H1 (cell line): ENCODE measurements around the gene SSR2. TPM values are rescaled to one million over a fixed set of nuclear protein-coding genes. Genes with fewer than 3 reads are reported as not detected.

ENCODE experiments used
- CTCF ChIA-PET: fragments of 300-600 bp; sonication (Branson Sonifier 250); formaldehyde crosslinking; loops from one replicate; lab custom pipeline; 2021; ENCODE audit not compliant: partially characterized antibody; lab: Charles Lee
- POLR2A ChIA-PET: fragments of 300-600 bp; sonication (Branson Sonifier 250); formaldehyde crosslinking; loops from one replicate; lab custom pipeline; 2021; ENCODE audit warnings: inconsistent platforms; ENCODE audit not compliant: partially characterized antibody; lab: Charles Lee
- DNase-seq, 2 experiments: peaks; one replicate each; pipeline versions ENCODE4 v3.0.0 to v3.0.0-alpha.2; 2010 to 2022; ENCODE audit warnings: low spot score in 2 of 2, low read depth in 1 of 2, mixed read lengths in 1 of 2
- FAIRE-seq: peaks from 2 replicates; lab custom pipeline; 2011; peaks lifted over from hg19 to GRCh38; lab: Jason Lieb, UNC
- H2AFZ ChIP-seq: 2 replicates; pipeline ENCODE4 v1.8.1; 2012; ENCODE audit warnings: low read length, inconsistent platforms
- H2AK5ac ChIP-seq: 2 replicates; pipeline ENCODE4 v1.6.1; 2013; ENCODE audit warnings: low read depth, low read length
- H2BK120ac ChIP-seq: replicated peaks from 2 replicates; pipeline ENCODE3; 2013; ENCODE audit warnings: low read depth, low read length, inconsistent platforms
- H2BK12ac ChIP-seq: 2 replicates; pipeline ENCODE4 v1.6.1; 2013; ENCODE audit warnings: low read depth, low read length
- H2BK15ac ChIP-seq: 2 replicates; pipeline ENCODE4 v1.6.1; 2013; ENCODE audit warnings: low read length
- H2BK20ac ChIP-seq: 2 replicates; pipeline ENCODE4 v1.6.1; 2013; ENCODE audit warnings: low read length
- H2BK5ac ChIP-seq: 2 replicates; pipeline ENCODE4 v1.6.1; 2013; ENCODE audit warnings: low read depth, low read length
- H3K14ac ChIP-seq: 2 replicates; pipeline ENCODE4 v1.6.1; 2013; ENCODE audit warnings: inconsistent platforms; ENCODE audit not compliant: insufficient read length
- H3K18ac ChIP-seq: 2 replicates; pipeline ENCODE4 v1.6.1; 2013; ENCODE audit warnings: low read length; ENCODE audit errors: extremely low read depth
- H3K23ac ChIP-seq: 2 replicates; pipeline ENCODE4 v1.6.1; 2013; ENCODE audit warnings: inconsistent platforms; ENCODE audit not compliant: insufficient read length
- H3K23me2 ChIP-seq: 2 replicates; pipeline ENCODE4 v1.6.1; 2013; ENCODE audit warnings: low read depth, low read length
- H3K27ac ChIP-seq: 2 replicates; pipeline ENCODE4 v1.6.1; 2011; ENCODE audit warnings: low read depth, low read length, inconsistent platforms
- H3K27me3 ChIP-seq, 4 experiments: replicated peaks in 1 of 4; 1 replicate in 1 of 4; 2 replicates in 3 of 4; pipeline versions ENCODE4 v1.6.1 to v1.8.1; 2011 to 2013; ENCODE audit warnings: low read length in 3 of 4, mild to moderate bottlenecking in 3 of 4, inconsistent platforms in 2 of 4, mixed read lengths in 2 of 4, moderate library complexity in 1 of 4; ENCODE audit not compliant: control insufficient read depth in 3 of 4, insufficient read depth in 3 of 4; ENCODE audit errors: extremely low read depth in 1 of 4
- H3K36me3 ChIP-seq, 4 experiments: 2 replicates each; pipeline versions ENCODE4 v1.6.1 to v1.8.1; 2011 to 2013; ENCODE audit warnings: mild to moderate bottlenecking in 4 of 4, low read length in 3 of 4, moderate library complexity in 2 of 4, control low read depth in 1 of 4, inconsistent platforms in 1 of 4; ENCODE audit not compliant: insufficient read depth in 4 of 4, control insufficient read depth in 2 of 4
- H3K4ac ChIP-seq: replicated peaks from 2 replicates; pipeline ENCODE3; 2013; ENCODE audit warnings: low read length, low read depth, mixed read lengths, inconsistent platforms; ENCODE audit not compliant: insufficient read length
- H3K4me1 ChIP-seq, 4 experiments: replicated peaks in 1 of 4; 1 replicate in 1 of 4; 2 replicates in 3 of 4; pipeline versions ENCODE4 v1.6.1 to v1.8.1; 2011 to 2013; ENCODE audit warnings: low read length in 3 of 4, inconsistent platforms in 2 of 4, mixed read lengths in 1 of 4; ENCODE audit not compliant: insufficient read depth in 4 of 4, control insufficient read depth in 3 of 4
- H3K4me2 ChIP-seq, 2 experiments: 2 replicates each; pipeline versions ENCODE4 v1.6.1 to v1.8.1; 2011 to 2013; ENCODE audit warnings: low read depth in 2 of 2, low read length in 2 of 2, control low read depth in 1 of 2, inconsistent platforms in 1 of 2, mild to moderate bottlenecking in 1 of 2; ENCODE audit not compliant: insufficient read depth in 1 of 2
- H3K4me3 ChIP-seq, 4 experiments: fragments of 200-600, 300-600 bp in 1 of 4; sonication (generic), shearing (Covaris generic), sonication (Bioruptor Twin) in 1 of 4; 2 replicates each; pipeline versions ENCODE4 v1.5.1 to v1.8.1; 2011 to 2016; ENCODE audit warnings: low read length in 4 of 4, low read depth in 3 of 4, control low read depth in 2 of 4, inconsistent platforms in 2 of 4, mild to moderate bottlenecking in 2 of 4, mixed read lengths in 1 of 4, moderate library complexity in 1 of 4; ENCODE audit not compliant: insufficient read depth in 2 of 4; ENCODE audit errors: extremely low read depth in 1 of 4
- H3K56ac ChIP-seq: replicated peaks from 2 replicates; pipeline ENCODE3; 2013; ENCODE audit warnings: low read depth, mild to moderate bottlenecking, mixed read lengths, low read length, inconsistent platforms; ENCODE audit not compliant: insufficient read length
- H3K79me1 ChIP-seq: 2 replicates; pipeline ENCODE4 v1.6.1; 2013; ENCODE audit warnings: low read depth, low read length, control low read depth
- H3K79me2 ChIP-seq, 2 experiments: 2 replicates each; pipeline versions ENCODE4 v1.6.1 to v1.8.1; 2012 to 2013; ENCODE audit warnings: low read length in 2 of 2, mild to moderate bottlenecking in 2 of 2, inconsistent platforms in 1 of 2; ENCODE audit not compliant: insufficient read depth in 2 of 2, control insufficient read depth in 1 of 2
- H3K9ac ChIP-seq, 4 experiments: replicated peaks in 1 of 4; 1 replicate in 1 of 4; 2 replicates in 3 of 4; pipeline versions ENCODE4 v1.6.1 to v1.8.1; 2011 to 2013; ENCODE audit warnings: low read depth in 3 of 4, low read length in 3 of 4, control low read depth in 2 of 4, mild to moderate bottlenecking in 2 of 4, moderate library complexity in 2 of 4, inconsistent platforms in 1 of 4; ENCODE audit errors: extremely low read depth in 1 of 4
- H3K9me3 ChIP-seq, 2 experiments: 2 replicates each; pipeline versions ENCODE4 v1.6.1 to v1.8.1; 2012 to 2013; ENCODE audit warnings: mild to moderate bottlenecking in 2 of 2, moderate library complexity in 2 of 2, control low read depth in 1 of 2, inconsistent platforms in 1 of 2, low read depth in 1 of 2, low read length in 1 of 2, mixed read lengths in 1 of 2; ENCODE audit not compliant: insufficient read depth in 2 of 2
- H4K20me1 ChIP-seq, 2 experiments: replicated peaks in 1 of 2; 2 replicates each; pipeline versions ENCODE3 to v1.8.1; 2011 to 2013; ENCODE audit warnings: inconsistent platforms in 2 of 2, low read length in 2 of 2, mild to moderate bottlenecking in 1 of 2; ENCODE audit not compliant: insufficient read depth in 2 of 2, control insufficient read depth in 1 of 2
- H4K5ac ChIP-seq: 2 replicates; pipeline ENCODE4 v1.6.1; 2013; ENCODE audit warnings: low read length, low read depth, mixed read lengths, inconsistent platforms; ENCODE audit not compliant: insufficient read length
- H4K8ac ChIP-seq: 2 replicates; pipeline ENCODE4 v1.8.0; 2013; ENCODE audit warnings: mild to moderate bottlenecking, moderate library complexity, low read length, inconsistent platforms; ENCODE audit not compliant: insufficient read depth; ENCODE audit errors: extremely low read depth
- H4K91ac ChIP-seq: replicated peaks from 2 replicates; pipeline ENCODE3; 2013; ENCODE audit warnings: low read length, mixed read lengths, inconsistent platforms; ENCODE audit not compliant: insufficient read length
- EP300 ChIP-seq, 2 experiments: IDR thresholded peaks; 1 replicate in 1 of 2; 2 replicates in 1 of 2; pipeline ENCODE4 v1.6.1; 2011 to 2012; ENCODE audit warnings: low read depth in 2 of 2, low read length in 2 of 2, mild to moderate bottlenecking in 2 of 2, borderline replicate concordance in 1 of 2, inconsistent platforms in 1 of 2, moderate library complexity in 1 of 2
- RNF2 ChIP-seq: fragments of 200-900, 300-1000 bp; sonication (generic); IDR thresholded peaks from 2 replicates; pipeline ENCODE4 v1.7.1; 2016; ENCODE audit warnings: borderline replicate concordance, low read depth, mild to moderate bottlenecking, antibody characterized with exemption, low read length; ENCODE audit not compliant: poor library complexity, severe bottlenecking; ENCODE audit errors: missing control alignments
- TBP ChIP-seq: IDR thresholded peaks from 2 replicates; pipeline ENCODE4 v1.6.1; 2011; ENCODE audit warnings: low read depth, low read length, improper control_type of control experiment
- USF2 ChIP-seq: IDR thresholded peaks from 2 replicates; pipeline ENCODE4 v1.6.1; 2011; ENCODE audit warnings: low read length, improper control_type of control experiment
- WGBS, 2 experiments: shearing (Covaris generic) in 1 of 2; methylation state at CpG; one replicate each; pipeline versions ENCODE4 v1.1.6 to v1.1.7; 2013 to 2015; ENCODE audit warnings: low lambda C conversion rate in 2 of 2, mixed read lengths in 2 of 2, inconsistent platforms in 1 of 2, low coverage in 1 of 2, missing lambda C conversion rate in 1 of 2; ENCODE audit not compliant: insufficient replicate concordance in 2 of 2, insufficient coverage in 1 of 2, insufficient read length in 1 of 2; ENCODE audit errors: extremely low coverage in 1 of 2, missing lambda C conversion rate in 1 of 2; 5-methylcytosine and 5-hydroxymethylcytosine counted together
- polyA plus RNA-seq, 7 experiments: library from polyadenylated mRNA; depleted of rRNA in 3 of 7; stranded (reverse) in 5 of 7; unstranded in 2 of 7; fragments of >200 nt in 5 of 7; fragments of 200-250 nt in 2 of 7; gene quantifications; 1 replicate in 5 of 7; 2 replicates in 1 of 7; 4 replicates in 1 of 7; pipeline versions ENCODE4 v1.2.1 to v1.2.3, GENCODE V29; 2011 to 2013; ENCODE audit warnings: missing spikeins in 2 of 7, mixed read lengths in 2 of 7
- total RNA-seq: library from RNA; stranded (reverse); fragmentation: NEBNext Ultra II Directional; extraction: Animal tissue kit (Norgen Biotek cat#: 25700); gene quantifications from 2 replicates; pipeline ENCODE4 v1.2.1, GENCODE V29; 2021
- TF ChIP-seq, protein P1 (sequence below): IDR thresholded peaks from 2 replicates; pipeline ENCODE4 v1.6.1; 2012; ENCODE audit warnings: inconsistent platforms

Gene SSR2
- total and polyA plus RNA-seq, 2 of the 8 experiments (the other 6 are each of a cell fraction or from before 2014, with no cell fraction given): 190 to 648 TPM

GRCh38 chr1:155966750-155967149, 54.0 kb downstream of the SSR2 start:
- Histone ChIP-seq H4K20me1 (peaks cover 8 to 30% of the 10 kb centered on the region in 2 experiments), H2BK5ac (peak overlapping the region; percentile 73; the same call in 1 of the 2 replicates), H4K5ac (no peak overlapping the region), H3K36me3 (peaks cover 29 to 55% (median 44%) of the 10 kb centered on the region in 4 experiments), H3K27ac (peak overlapping the region; percentile 33; the same call in 1 of the 2 replicates), H3K4ac (no peak overlapping the region), H3K9me3 (no peaks in the 10 kb centered on the region), H3K9ac (no peak overlapping the region), H3K23me2 (no peaks in the 10 kb centered on the region), H2AFZ (no peak overlapping the region), H3K4me1 (peaks cover 0 to 28% (median 15%) of the 10 kb centered on the region in 4 experiments; a peak in 6 of 7 replicates), H2BK15ac (no peak overlapping the region), H3K56ac (no peak overlapping the region), H2BK20ac (no peak overlapping the region), H3K14ac (no peak overlapping the region), H3K23ac (no peak overlapping the region), H2AK5ac (no peak overlapping the region), H3K79me2 (peaks cover 0 to 39% of the 10 kb centered on the region in 2 experiments; a peak in 2 of 4 replicates), H3K4me2 (no peak overlapping the region), H4K91ac (no peak overlapping the region), H2BK12ac (no peak overlapping the region; the same call in 1 of the 2 replicates), H3K79me1 (peaks cover 21% of the 10 kb centered on the region), H4K8ac (no peak overlapping the region), H3K4me3 (no peak overlapping the region), H3K27me3 (no peaks in the 10 kb centered on the region), H3K18ac (no peak overlapping the region), H2BK120ac (no peak overlapping the region)
- CTCF ChIA-PET: interaction anchor here (0.7 to 6.7 kb wide), 21 partner anchors 11 to 311 kb away, joined by 3 to 79 read pairs (median 5); partner anchors contain the start of genes ARHGEF2, LAMTOR2 and UBQLN4
- DNase-seq (no peak), FAIRE-seq (no peak)
- POLR2A ChIA-PET: interaction anchor here (1.0 to 16.7 kb wide), 5 partner anchors 10 to 279 kb away, joined by 3 to 282 read pairs (median 5); partner anchors contain the start of gene ARHGEF2
- TF ChIP-seq EP300 (IDR thresholded peaks at IDR 0.05; ENCODE audit: borderline replicate concordance in 1 of 2, low read depth in 2 of 2, low read length in 2 of 2) (no peak), TBP (no peak), USF2 (no peak), RNF2 (no peak)
- TF ChIP-seq, protein P1, sequence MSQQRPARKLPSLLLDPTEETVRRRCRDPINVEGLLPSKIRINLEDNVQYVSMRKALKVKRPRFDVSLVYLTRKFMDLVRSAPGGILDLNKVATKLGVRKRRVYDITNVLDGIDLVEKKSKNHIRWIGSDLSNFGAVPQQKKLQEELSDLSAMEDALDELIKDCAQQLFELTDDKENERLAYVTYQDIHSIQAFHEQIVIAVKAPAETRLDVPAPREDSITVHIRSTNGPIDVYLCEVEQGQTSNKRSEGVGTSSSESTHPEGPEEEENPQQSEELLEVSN: no peak
- WGBS, 2 experiments: 84% methylated on average over 7 of the region's 7 CpGs; no CpG with 5 or more reads in 1 of the 2 experiments
